GM13976 (cell line): ENCODE data around the gene VOPP1.

Experiments
- DNase-seq: peaks from one replicate; pipeline ENCODE4 v3.0.0; 2012; ENCODE audit warnings: low spot score
- CTCF ChIP-seq: IDR thresholded peaks from 2 replicates; pipeline ENCODE4 v1.5.1; 2012; ENCODE audit warnings: borderline replicate concordance, mild to moderate bottlenecking; ENCODE audit not compliant: insufficient read depth; ENCODE audit errors: extremely low read depth, missing control alignments, control extremely low read depth
- in situ Hi-C: fragments of 300-500 bp; cut with MboI; formaldehyde crosslinking; loops from one replicate; pipeline ENCODE4 v1.12.0; 2022; ENCODE audit warnings: low sequenced_read_pairs, mixed read lengths, inconsistent platforms; ENCODE audit not compliant: unreplicated experiment

Gene VOPP1

DNA sequence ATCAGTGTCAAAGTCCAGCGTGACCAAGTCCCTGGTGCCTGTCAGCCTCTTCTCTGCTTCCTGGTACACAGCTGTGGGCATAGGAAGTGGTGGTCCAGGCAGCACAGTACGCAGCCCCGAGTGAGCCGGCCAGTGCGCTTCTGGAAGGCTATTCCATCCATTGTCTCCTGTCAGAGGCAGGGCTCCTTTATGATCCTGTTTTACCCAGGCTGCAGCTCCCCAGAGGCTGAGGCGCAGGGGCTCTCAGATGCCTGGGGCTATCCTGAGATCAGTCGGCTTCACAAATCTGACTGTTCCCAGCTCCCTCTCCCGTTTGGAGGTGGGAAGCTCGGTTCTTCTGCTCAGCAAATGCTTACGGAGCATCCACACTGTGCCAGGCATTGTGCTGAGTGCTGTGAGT is 136.8 kb downstream of the VOPP1 start:
- DNase-seq = no peak
- in situ Hi-C loops = no loop called here
- TF ChIP-seq CTCF = no peak

GRCh38 chr7:55432939-55433784 is 139.1 kb downstream of the VOPP1 start:
- peak; percentile 76 for DNase-seq
- in situ Hi-C loops = no loop called here
- TF ChIP-seq CTCF = peak; percentile 18

GRCh38 chr7:55432506-55432905 is 139.8 kb downstream of the VOPP1 start:
- in situ Hi-C loops = no loop called here
- no peak for TF ChIP-seq CTCF
- DNase-seq = no peak

GRCh38 chr7:55431898-55432297 is 140.4 kb downstream of the VOPP1 start:
- no peak for DNase-seq
- TF ChIP-seq CTCF = no peak
- in situ Hi-C loops = no loop called here

DNA sequence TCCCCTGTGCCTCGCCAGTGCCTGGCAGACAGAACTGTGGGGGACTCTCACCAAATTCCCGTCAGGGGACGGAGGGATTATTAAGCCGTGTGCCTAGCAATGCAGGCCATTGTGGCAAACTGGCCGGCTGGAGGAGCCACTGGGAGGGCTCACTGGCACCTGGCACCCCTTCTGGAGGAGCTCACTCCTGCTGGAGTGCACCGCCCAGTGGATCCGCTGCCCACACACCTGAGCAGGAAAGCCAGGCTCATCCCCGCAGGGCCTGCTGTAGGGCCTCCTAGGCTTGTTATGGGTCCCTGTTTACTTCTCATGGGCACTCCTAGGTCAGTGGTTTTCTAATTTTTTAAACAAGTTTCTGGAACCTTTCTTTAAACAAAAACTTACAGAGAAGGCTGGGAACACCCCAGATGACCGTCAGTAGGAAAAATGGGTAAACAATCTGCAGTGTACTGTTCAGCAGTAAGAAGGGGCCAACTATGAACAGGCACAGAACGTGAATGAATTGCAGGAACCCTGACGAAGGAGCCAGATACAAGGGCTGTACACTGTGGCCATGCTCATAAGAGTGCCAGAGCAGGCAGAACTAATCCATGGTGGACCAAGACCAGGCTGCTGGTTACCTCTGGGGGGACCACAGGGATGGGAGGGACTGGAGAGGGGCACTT is 142.3 kb downstream of the VOPP1 start:
- no peak for TF ChIP-seq CTCF
- in situ Hi-C loops = no loop called here
- DNase-seq = no peak

DNA sequence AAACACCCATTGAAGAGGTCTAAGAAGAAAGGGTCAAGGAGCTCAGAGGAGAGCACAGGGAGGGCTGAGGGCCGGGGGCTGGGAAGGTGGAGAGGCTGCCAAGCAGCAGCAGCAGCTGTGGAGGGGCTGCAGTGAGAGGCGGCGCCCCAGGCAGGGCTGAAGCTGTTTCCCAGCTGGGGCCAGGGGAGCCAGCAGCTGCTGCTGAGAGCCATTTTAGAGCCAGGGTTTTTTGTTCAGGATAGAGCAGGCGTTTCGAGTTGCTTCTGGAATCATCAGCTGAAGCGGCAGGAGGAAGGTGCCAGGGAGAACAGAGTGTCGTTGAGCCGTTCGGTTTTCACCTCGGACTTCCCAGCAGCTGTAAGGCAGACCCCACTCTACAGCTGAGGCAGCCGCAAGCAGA is 144.5 kb downstream of the VOPP1 start:
- no peak for DNase-seq
- in situ Hi-C loops = no loop called here
- TF ChIP-seq CTCF = no peak
